NCI-H524 (cell line): ENCODE measurements around the gene ENOX2.
A peak's percentile ranks its signal among the peaks of the same experiment; 100 is the strongest.
"Not testable (repeated sequence)": the region's sequence is repeated elsewhere in the genome, so short reads cannot be mapped to it uniquely, and the experiment has no call there.

Source experiments
- DNase-seq, 2 experiments: peaks; one replicate each; lab custom pipeline; 2025; lab: John Stamatoyannopoulos, UW

Gene ENOX2

GRCh38 chrX:130754353-130754752 is 148.7 kb downstream of the ENOX2 start:
- no peak for DNase-seq

DNA sequence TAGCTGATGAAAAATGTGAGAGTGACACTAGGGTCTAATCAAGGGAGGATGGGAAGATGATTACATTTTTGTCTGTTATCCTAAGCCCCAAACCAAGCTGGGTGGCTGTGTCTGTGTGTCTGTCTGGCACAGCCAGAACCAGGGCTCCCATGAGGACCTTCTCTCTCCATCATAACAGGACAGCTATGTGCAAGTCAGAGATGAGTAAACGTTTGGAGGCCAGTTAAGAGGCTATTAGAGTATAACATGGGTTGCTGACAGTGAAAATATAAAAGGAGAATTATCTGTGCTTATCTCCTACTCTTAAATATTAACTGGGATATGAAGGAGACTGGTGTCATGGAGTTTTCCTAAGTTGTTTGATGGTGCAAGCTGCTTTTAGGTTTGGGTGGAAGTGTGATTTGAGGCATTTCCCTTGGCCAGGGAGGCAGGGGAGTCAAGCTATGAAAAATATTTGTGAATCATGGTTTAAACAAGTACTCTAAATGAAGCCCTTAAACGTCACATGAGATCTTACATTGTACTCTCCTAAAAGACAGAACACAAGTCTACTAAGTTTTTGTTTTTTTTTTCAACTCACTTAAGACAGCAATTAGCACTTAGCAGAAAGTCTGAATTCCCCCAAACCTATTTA is 156.2 kb downstream of the ENOX2 start:
- DNase-seq = no peak

GRCh38 chrX:130746077-130746476 is 156.9 kb downstream of the ENOX2 start:
- DNase-seq = no peak

DNA sequence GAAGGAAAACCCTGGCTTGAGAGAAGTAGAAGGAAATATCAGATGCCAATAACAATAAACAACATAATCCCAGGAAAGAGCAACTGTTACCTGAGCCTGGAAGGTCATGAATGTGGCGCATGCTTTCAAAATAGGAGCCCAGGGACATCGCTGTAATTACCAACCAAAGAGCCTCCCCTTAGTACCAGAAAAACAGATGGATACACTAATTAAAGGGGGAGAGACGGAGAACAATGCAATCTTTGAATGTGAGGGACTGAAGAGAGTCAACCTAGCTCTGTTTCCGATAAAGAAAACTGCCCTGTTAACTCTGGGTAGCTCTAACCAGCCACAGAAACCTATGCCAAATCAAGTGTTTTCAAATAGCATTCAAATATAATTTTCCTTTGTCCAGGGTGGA is 161.4 kb downstream of the ENOX2 start:
- DNase-seq = peak; percentile 55 to 86

GRCh38 chrX:130741151-130741550 is 161.9 kb downstream of the ENOX2 start:
- no peak for DNase-seq

DNA sequence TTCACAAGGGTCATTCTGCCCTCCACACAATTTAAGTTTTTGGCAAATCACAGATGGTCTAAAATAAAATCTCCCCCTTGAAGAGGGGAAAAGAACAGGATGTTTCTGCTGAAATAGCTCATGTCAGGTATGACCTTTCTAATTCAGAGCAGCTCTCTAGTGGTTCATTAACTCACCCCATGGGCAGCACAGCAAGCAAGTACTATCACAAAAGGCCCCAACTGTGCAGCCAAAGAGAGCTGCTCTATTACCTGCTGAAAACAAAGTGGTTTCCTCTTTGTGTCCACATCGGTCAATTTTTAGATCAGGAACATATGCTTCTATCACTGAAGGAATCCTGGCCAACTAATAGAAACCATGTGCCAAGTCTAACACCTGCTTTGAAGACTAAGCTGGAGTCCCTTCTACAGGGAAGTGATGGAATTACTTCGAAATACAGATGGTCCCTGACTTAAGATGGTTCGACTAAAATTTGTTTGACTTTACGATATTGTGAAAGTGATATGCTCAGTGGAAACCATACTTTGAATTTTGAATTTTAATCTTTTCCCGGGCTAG is 164.3 kb downstream of the ENOX2 start:
- peak in 1 of 2 experiments; percentile 5 for DNase-seq

DNA sequence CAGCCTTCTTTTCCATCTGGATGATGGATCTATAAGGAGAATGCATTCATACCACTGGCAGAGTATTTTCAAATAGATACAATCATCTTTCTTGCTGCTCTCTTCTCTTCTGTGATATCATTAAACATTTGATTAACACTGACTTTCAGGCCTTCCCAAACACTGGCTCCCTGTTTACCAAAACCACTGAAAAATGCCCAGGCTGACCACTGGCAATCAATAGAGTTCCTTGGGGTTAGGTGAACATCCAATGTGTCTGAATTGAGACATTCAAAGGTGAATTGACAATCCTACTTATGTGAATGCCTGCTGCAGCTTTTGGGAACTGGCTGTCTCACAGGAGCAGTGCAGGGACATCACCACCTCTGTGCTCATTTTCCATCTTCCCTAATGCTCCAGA is 168.3 kb downstream of the ENOX2 start:
- DNase-seq = no peak

DNA sequence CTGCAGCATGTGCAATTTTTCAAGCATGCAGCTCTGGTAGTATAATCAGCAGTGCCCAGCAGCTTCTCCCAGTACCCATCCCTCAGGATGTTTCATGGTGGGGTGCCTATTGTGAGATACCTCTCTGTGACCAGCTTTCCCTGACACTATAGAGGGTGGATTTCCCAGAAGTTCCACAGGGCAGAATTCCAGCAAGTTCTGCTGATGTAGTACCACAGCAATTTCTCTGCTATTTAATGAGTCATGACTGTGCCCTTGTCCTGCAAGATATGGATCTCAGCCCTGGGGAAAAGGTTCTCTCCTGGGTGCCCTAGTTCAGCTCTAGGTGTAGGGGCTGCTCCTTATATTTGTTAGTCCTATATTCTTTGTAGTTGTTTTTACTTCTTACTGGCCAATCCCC is 174.8 kb downstream of the ENOX2 start:
- no peak for DNase-seq

DNA sequence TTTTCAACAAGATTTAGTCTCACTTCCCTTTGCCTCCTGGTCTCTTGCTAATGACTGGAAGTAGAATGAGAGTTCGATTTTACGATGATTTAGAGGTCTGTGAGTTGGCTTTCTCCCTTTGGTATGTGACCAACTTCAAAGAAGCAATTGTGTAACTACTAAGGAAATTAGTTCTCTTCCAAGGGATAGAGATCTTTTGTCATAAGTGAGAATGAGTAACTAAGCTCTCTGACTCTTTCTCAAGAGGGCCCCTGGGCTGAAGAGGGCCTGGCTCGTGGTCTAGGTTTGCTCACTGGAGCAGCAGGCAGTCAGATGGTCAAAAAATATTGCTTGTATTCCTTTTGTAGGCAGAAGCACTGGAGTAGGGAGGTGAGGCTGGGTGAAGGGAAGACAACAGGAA is 176.3 kb downstream of the ENOX2 start:
- no peak for DNase-seq

GRCh38 chrX:130725519-130725918 is 177.5 kb downstream of the ENOX2 start:
- DNase-seq = no peak

DNA sequence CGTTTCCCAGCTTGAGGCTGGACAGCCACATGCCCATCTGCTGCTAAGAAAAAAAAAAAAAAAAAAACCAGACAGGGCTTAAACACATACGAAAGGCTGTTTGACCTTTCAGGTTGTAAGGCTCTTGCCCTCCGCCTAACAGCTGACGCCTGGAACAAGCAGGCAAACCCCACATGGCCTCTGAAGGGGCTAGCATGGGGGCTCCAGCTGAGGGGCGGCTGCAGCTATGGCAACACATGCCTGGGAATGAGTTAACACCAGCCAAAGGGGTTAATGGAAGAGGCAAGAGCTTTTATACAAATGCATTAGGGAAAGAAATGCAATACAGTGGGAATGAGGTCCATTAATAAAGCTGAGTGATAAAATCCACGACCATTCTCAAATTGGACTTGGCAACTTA is 183.6 kb downstream of the ENOX2 start:
- peak in 1 of 2 experiments; percentile 47 for DNase-seq

DNA sequence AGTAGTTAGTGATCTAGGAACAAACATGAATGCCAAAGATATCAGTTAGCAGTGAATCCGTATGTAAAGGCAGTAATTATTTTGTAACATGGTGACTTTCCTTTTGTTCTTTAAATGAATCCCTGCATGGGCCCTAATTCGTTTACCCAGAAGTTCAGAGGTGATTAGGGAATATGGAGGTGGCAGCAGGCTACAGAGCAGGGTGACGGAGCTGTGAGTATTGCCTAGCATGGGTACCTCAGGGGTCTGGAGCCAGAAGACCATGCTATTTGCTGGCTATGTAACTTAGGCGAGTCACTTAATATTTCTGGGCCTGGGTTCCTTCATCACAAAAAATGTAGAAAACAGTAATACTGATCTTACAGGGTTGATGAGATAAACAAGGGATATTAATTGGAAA is 184.9 kb downstream of the ENOX2 start:
- no peak for DNase-seq

GRCh38 chrX:130716781-130717413 is 186.1 kb downstream of the ENOX2 start:
- no peak for DNase-seq

DNA sequence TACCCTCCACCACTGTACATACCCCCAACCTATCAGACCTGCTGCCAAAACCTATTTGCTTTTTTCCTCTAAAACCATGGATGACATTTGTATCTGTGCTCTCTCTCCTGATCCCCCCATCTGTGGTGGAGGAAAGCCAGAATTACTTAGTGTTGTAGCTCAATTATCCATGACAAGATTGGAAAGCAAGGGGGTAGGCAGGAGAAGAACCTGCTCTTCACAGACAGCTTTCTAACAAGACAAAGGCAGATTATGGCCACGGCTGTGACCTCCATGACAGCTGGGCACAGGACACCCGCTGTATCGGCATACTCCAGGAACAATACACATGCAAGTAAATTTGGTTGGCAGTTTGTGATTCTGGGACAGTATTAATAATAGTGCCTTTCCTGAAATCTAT is 186.7 kb downstream of the ENOX2 start:
- DNase-seq = no peak

GRCh38 chrX:130715299-130715698 is 187.7 kb downstream of the ENOX2 start:
- no peak for DNase-seq

DNA sequence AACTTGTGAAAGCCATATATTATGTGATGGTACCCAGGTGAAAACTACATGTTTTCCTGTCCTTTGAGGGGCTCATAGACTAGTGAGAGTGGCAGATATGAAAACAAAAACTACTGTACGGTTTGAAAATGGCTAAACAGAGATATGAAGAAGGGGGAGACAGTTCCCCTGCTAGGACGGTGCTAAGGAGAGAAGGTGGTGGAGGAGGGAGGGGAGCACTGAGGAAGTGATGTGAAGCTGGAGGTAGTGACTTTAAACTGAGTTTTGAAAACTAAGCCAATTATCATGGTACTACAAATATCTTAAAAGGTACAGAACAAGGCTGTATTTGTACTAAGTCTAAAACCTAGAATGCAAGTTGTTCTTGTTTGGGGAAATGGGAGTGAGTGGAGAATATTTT is 188.3 kb downstream of the ENOX2 start:
- DNase-seq = no peak

DNA sequence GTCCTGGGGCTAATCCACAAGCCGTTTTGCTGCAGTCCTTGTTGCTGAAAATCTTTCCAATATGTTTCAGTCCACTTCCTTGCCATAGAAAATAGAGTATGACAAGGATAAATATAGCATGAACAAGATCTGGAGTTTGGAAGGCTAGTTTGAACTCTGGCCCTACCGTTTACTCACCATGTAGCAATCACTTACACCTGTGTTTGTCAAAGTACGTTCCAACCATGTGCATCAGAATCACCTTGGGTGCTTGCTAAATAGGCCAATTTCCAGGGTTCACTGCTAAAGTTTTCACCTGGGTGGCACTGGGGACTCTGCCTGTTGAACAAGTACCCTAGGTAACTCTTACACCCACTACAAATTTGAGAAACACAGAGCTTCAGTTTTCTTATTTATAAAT is 188.9 kb downstream of the ENOX2 start:
- no peak for DNase-seq

DNA sequence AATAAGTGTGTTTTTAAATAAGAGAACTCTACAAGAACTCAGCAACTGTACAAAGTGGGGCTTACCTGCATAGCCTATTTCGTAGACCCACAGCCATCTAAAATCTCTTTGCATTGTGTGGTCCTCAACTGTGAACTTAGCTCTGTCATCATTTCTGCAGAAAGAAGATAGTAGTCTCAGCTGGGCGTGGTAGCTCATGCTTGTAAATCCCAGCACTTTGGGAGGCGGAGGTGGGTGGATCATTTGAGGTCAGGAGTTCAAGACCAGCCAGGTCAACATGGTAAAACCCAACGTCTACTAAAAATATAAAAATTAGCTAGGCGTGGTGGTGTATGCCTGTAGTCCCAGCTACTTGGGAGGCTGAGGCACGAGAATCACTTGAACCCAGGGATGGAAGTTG is 193.8 kb downstream of the ENOX2 start:
- DNase-seq = not testable (repeated sequence)

- DNase-seq = no peak
Measured at GRCh38 chrX:130705591-130705990, 197.4 kb downstream of the ENOX2 start.

GRCh38 chrX:130704053-130705038 is 198.7 kb downstream of the ENOX2 start:
- DNase-seq = no peak

DNA sequence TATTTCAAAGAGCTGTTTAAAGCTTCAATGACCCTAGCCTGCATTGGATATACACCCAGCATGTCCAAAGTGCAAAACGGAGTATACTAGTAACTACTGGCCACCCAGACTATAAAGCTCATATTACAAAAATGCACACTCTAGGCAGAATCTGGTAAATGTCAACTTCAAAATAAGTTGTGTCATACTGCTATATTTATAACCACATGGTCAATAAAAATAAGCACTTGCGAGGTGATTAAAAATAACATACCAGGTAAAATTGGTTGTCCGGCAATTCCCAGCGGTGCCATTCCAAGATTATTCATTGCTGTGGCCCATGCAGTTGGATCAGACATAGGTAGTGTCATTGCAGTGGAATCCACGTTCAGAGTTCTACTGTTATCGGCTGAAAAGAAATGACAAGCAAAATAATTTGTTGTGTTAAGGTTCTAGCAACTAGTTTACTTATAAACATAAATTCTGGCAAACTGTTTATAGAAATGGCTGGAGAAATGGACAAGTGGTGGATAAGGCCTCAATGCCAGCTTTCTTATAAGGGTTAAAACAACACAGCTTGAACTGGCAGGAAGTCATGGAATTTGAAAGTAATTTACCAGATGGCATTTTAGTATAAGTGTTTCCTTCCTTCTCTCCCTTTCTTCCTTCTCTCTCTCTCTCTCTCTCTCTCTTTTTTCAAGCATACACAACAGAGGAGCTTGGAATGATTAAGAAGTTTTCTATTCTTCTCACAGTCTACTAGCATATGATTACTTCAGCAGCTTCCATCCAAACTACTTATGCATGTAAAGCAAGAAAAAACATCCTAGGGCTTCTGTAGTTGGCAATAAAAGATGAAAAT is 199.9 kb downstream of the ENOX2 start:
- DNase-seq = no peak

- DNase-seq = no peak
Measured at GRCh38 chrX:130700629-130701028, 202.4 kb downstream of the ENOX2 start.
